T follicular helper cell (primary cell): ENCODE data around the gene HOMER3.

Source experiments
- DNase-seq: peaks from one replicate; pipeline ENCODE4 v3.0.0-alpha.2; 2020; ENCODE audit warnings: low read depth

Gene HOMER3

GRCh38 chr19:18879579-18880373 is 61.2 kb downstream of the HOMER3 start:
- DNase-seq: no peak
